ENCODE measurements around the gene CSGALNACT2. TPM values are rescaled to one million over a fixed set of nuclear protein-coding genes. Genes with fewer than 3 reads are reported as not detected.

The CSGALNACT2 gene
- total RNA-seq, 1 experiment from 2014 or later = 8.9 TPM

DNA sequence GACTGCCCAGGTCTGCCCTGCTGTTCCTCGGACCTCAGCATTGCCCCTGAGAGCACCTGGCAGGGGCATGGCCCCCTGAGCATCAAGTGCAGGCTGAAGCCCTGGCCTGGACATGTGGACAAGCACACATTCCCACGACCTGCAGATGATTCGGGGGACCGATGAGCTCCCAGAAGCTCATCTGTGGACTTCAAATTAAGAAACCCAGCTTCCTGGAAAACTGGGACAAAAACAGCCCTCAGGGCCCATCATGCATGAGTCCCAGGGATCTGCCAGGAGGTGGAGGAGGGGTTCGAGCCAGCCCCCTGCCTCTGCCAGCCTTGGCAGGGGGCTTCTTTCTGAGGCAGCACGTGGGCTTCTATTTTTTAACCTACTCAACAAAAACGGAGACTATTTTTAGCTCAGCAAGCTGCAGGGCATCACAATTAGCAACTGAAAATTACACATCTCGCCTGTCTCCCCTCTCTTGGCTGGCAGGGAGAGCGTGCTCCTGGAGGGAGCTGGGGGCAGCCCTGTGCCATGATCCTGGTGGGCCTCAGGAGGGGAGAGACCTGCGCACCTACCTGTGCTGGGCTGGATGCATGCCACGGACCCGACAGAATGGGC, 76.8 kb downstream of the CSGALNACT2 start:
- H3K4me1 Mint-ChIP-seq = peaks cover 5 to 7% of the 10 kb centered on the region in 2 experiments
- no peak overlapping the region for H3K4me2 ChIP-seq (ENCODE audit: insufficient read depth, insufficient read length, low read length)
- H3K4me1 ChIP-seq (ENCODE audit: insufficient read depth, low read length) = no peaks in the 10 kb centered on the region
- no peak overlapping the region for H2BK120ac ChIP-seq (ENCODE audit: low read depth, low read length, poor library complexity, severe bottlenecking)
- H3K23me2 ChIP-seq (ENCODE audit: insufficient read length, low read depth, low read length, poor library complexity, severe bottlenecking) = no peaks in the 10 kb centered on the region
- no peaks in the 10 kb centered on the region for H3K9me3 Mint-ChIP-seq
- H4K20me1 ChIP-seq (ENCODE audit: control insufficient read depth, insufficient read depth, insufficient read length) = no peaks in the 10 kb centered on the region
- no peaks in the 10 kb centered on the region for H3K79me2 ChIP-seq (ENCODE audit: insufficient read depth, low read length)
- H2AK5ac ChIP-seq (ENCODE audit: insufficient read length, low read length) = no peak overlapping the region
- no peak overlapping the region for H3K27ac ChIP-seq (ENCODE audit: insufficient read length, low read depth, low read length)
- TF ChIP-seq, protein P1, sequence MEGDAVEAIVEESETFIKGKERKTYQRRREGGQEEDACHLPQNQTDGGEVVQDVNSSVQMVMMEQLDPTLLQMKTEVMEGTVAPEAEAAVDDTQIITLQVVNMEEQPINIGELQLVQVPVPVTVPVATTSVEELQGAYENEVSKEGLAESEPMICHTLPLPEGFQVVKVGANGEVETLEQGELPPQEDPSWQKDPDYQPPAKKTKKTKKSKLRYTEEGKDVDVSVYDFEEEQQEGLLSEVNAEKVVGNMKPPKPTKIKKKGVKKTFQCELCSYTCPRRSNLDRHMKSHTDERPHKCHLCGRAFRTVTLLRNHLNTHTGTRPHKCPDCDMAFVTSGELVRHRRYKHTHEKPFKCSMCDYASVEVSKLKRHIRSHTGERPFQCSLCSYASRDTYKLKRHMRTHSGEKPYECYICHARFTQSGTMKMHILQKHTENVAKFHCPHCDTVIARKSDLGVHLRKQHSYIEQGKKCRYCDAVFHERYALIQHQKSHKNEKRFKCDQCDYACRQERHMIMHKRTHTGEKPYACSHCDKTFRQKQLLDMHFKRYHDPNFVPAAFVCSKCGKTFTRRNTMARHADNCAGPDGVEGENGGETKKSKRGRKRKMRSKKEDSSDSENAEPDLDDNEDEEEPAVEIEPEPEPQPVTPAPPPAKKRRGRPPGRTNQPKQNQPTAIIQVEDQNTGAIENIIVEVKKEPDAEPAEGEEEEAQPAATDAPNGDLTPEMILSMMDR (conservative IDR thresholded peaks at IDR 0.05) = no peak
- no peak overlapping the region for H3T11ph ChIP-seq (ENCODE audit: low read length)
- H4K91ac ChIP-seq (ENCODE audit: insufficient read length, low read depth, low read length) = no peak overlapping the region
- H3K27ac Mint-ChIP-seq = no peak overlapping the region
- H3K14ac ChIP-seq (ENCODE audit: insufficient read depth, low read length) = no peak overlapping the region
- no peaks in the 10 kb centered on the region for H3K9me3 ChIP-seq (ENCODE audit: control insufficient read depth, low read depth, low read length)
- H3K9ac ChIP-seq (ENCODE audit: extremely low read depth, insufficient read length, low read length) = no peak overlapping the region
- H2BK15ac ChIP-seq (ENCODE audit: low read depth, low read length) = no peak overlapping the region
- WGBS (ENCODE audit: extremely low coverage, insufficient read length, low lambda C conversion rate) = no CpG with 5 or more reads among the region's 12 CpGs
- H2BK5ac ChIP-seq (ENCODE audit: insufficient read length, low read length) = no peak overlapping the region
- H2BK20ac ChIP-seq (ENCODE audit: low read depth, low read length, poor library complexity, severe bottlenecking) = no peak overlapping the region
- H3K79me1 ChIP-seq (ENCODE audit: insufficient read depth, low read depth, low read length, poor library complexity, severe bottlenecking) = no peaks in the 10 kb centered on the region
- peaks cover 1% of the 10 kb centered on the region for H3K27me3 Mint-ChIP-seq (ENCODE audit: low read depth)
- no peak overlapping the region for H4K8ac ChIP-seq (replicated peaks; ENCODE audit: insufficient read length, low read depth, low read length)
- H3K4me3 Mint-ChIP-seq = no peak overlapping the region
- no peak overlapping the region for H3K23ac ChIP-seq (ENCODE audit: insufficient read length, low read depth, low read length)
- H2AFZ ChIP-seq (ENCODE audit: low read length) = no peak overlapping the region
- H3K27me3 ChIP-seq (ENCODE audit: insufficient read depth, low read length) = no peaks in the 10 kb centered on the region
- H2BK12ac ChIP-seq (ENCODE audit: insufficient read length, low read depth, low read length) = no peak overlapping the region
- H3K56ac ChIP-seq (ENCODE audit: insufficient read length, low read depth, low read length) = no peak overlapping the region
- H4K5ac ChIP-seq (ENCODE audit: insufficient read length, low read depth, low read length) = no peak overlapping the region
- DNase-seq = no peak
- no peak overlapping the region for H3K18ac ChIP-seq (ENCODE audit: insufficient read length, low read depth, low read length)
- no peaks in the 10 kb centered on the region for H3K36me3 Mint-ChIP-seq (ENCODE audit: insufficient read depth in 1 of 3, low read depth in 3 of 3)
- no peak overlapping the region for H3K4ac ChIP-seq (ENCODE audit: low read depth, low read length)
